Measurements from ENCODE around the gene REEP2. TPM values are rescaled to one million over a fixed set of nuclear protein-coding genes. Genes with fewer than 3 reads are reported as not detected.

Gene REEP2
- total and polyA plus RNA-seq, 4 donors: 0.08 to 0.28 (median 0.12) TPM; not detected in 1

DNA sequence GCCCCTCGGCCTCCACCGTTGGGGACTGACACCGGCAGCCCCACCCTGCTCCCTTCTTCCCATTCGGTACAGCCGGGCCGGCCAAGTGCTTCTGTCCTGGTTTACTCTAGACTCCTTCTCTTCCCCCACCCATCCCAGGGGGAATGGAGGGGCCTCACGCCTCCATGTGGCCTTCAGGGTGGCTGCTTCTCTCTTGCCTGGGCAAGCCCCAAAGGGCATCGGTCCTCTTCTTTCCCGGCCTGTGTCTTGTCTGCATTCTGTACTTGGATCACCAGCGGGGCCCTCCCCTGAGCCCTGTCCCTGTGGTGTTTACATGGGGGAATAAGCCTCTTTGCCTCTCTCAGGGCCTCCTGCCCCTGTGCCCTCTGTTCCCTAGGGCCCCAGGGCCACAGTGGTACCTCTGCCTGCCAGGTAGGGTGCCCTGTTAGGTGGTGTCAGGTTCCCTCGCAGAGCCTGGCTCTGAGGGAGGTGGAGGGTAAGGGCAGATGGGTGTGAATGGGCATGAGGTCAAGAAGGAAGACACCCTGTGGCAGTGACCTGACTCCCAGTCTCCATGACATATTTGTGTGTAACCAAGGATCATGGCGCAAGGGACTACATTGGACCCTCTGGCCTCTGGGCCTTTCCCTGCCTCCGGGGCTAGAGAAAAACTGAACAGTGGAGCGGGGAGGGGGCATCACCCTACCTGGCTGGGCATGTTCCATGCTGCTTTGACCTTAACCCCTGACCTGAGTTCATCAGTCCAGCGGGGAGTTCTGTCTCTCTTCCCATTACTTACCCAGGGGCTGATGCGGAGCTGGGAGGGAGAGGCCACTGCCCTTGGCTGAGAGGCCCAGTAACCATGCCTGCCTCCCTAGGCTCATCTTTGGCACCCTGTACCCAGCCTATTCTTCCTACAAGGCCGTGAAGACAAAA lies 1.6 kb downstream of the REEP2 start:
- Histone ChIP-seq H3K4me3 (ENCODE audit: low read depth in 1 of 3, low read length in 3 of 3) (no peak overlapping the region), H3K36me3 (ENCODE audit: control insufficient read depth in 4 of 4, insufficient read depth in 3 of 4, low read depth in 1 of 4, low read length in 3 of 4) (peaks cover 3 to 13% (median 9%) of the 10 kb centered on the region in 4 donors), H3K4me1 (ENCODE audit: control insufficient read depth in 4 of 4, insufficient read depth in 4 of 4, low read length in 3 of 4) (peaks cover 3 to 6% (median 4%) of the 10 kb centered on the region in 4 donors), H3K9ac (ENCODE audit: low read depth in 1 of 2, low read length in 2 of 2) (no peak overlapping the region), H3K9me3 (ENCODE audit: control insufficient read depth in 4 of 4, low read length in 3 of 4) (no peaks in the 10 kb centered on the region), H3K27ac (ENCODE audit: low read depth in 1 of 2, low read length in 2 of 2) (no peak overlapping the region), H3K27me3 (ENCODE audit: control insufficient read depth in 4 of 4, insufficient read depth in 4 of 4, low read length in 3 of 4) (no peaks in the 10 kb centered on the region)
- TF ChIP-seq HNF4G (IDR thresholded peaks at IDR 0.05) (no peak), FOXA2 (IDR thresholded peaks at IDR 0.05) (no peak), RXRA (IDR thresholded peaks at IDR 0.05) (no peak), JUND (IDR thresholded peaks at IDR 0.05) (no peak), EGR1 (IDR thresholded peaks at IDR 0.05; ENCODE audit: low read depth in 2 of 2) (no peak), GABPA (IDR thresholded peaks at IDR 0.05 in 1 of 2, conservative IDR thresholded peaks at IDR 0.05 in 1 of 2) (no peak), FOXA1 (IDR thresholded peaks at IDR 0.05) (no peak)
- TF ChIP-seq, protein P1, sequence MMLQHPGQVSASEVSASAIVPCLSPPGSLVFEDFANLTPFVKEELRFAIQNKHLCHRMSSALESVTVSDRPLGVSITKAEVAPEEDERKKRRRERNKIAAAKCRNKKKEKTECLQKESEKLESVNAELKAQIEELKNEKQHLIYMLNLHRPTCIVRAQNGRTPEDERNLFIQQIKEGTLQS (IDR thresholded peaks at IDR 0.05): no peak
- TF ChIP-seq, protein P2, sequence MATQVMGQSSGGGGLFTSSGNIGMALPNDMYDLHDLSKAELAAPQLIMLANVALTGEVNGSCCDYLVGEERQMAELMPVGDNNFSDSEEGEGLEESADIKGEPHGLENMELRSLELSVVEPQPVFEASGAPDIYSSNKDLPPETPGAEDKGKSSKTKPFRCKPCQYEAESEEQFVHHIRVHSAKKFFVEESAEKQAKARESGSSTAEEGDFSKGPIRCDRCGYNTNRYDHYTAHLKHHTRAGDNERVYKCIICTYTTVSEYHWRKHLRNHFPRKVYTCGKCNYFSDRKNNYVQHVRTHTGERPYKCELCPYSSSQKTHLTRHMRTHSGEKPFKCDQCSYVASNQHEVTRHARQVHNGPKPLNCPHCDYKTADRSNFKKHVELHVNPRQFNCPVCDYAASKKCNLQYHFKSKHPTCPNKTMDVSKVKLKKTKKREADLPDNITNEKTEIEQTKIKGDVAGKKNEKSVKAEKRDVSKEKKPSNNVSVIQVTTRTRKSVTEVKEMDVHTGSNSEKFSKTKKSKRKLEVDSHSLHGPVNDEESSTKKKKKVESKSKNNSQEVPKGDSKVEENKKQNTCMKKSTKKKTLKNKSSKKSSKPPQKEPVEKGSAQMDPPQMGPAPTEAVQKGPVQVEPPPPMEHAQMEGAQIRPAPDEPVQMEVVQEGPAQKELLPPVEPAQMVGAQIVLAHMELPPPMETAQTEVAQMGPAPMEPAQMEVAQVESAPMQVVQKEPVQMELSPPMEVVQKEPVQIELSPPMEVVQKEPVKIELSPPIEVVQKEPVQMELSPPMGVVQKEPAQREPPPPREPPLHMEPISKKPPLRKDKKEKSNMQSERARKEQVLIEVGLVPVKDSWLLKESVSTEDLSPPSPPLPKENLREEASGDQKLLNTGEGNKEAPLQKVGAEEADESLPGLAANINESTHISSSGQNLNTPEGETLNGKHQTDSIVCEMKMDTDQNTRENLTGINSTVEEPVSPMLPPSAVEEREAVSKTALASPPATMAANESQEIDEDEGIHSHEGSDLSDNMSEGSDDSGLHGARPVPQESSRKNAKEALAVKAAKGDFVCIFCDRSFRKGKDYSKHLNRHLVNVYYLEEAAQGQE (IDR thresholded peaks at IDR 0.05): no peak
- TF ChIP-seq, protein P3, sequence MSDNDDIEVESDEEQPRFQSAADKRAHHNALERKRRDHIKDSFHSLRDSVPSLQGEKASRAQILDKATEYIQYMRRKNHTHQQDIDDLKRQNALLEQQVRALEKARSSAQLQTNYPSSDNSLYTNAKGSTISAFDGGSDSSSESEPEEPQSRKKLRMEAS (IDR thresholded peaks at IDR 0.05): no peak
- no peak for DNase-seq (ENCODE audit: low spot score)
- WGBS: 90% methylated on average over 17 of the region's 17 CpGs

DNA sequence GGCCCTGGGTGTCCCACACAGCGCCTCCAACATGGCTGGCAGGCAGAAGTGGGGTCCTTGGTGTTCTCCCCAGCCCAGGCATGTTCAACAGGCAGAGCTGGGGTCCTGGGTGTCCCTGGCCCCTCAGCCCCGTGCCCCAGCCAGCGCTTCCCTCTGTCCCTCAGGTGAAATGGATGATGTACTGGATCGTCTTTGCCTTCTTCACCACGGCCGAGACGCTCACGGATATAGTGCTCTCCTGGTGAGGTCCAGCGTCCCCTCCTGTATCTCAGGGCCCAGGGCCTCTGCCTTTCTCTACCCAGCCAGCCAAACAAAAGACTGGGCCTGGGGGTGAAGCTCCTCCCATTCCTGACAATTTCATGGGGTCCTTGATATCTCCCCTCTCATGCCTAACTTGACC lies 2.4 kb downstream of the REEP2 start:
- Histone ChIP-seq H3K36me3 (ENCODE audit: control insufficient read depth in 4 of 4, insufficient read depth in 3 of 4, low read depth in 1 of 4, low read length in 3 of 4) (peaks cover 0 to 5% (median 1%) of the 10 kb centered on the region in 4 donors), H3K4me1 (ENCODE audit: control insufficient read depth in 4 of 4, insufficient read depth in 4 of 4, low read length in 3 of 4) (peaks cover 3 to 6% (median 4%) of the 10 kb centered on the region in 4 donors), H3K27ac (ENCODE audit: low read depth in 1 of 2, low read length in 2 of 2) (no peak overlapping the region), H3K27me3 (ENCODE audit: control insufficient read depth in 4 of 4, insufficient read depth in 4 of 4, low read length in 3 of 4) (no peaks in the 10 kb centered on the region), H3K9me3 (ENCODE audit: control insufficient read depth in 4 of 4, low read length in 3 of 4) (no peaks in the 10 kb centered on the region), H3K9ac (ENCODE audit: low read depth in 1 of 2, low read length in 2 of 2) (no peak overlapping the region), H3K4me3 (ENCODE audit: low read depth in 1 of 3, low read length in 3 of 3) (no peak overlapping the region)
- TF ChIP-seq, protein P4, sequence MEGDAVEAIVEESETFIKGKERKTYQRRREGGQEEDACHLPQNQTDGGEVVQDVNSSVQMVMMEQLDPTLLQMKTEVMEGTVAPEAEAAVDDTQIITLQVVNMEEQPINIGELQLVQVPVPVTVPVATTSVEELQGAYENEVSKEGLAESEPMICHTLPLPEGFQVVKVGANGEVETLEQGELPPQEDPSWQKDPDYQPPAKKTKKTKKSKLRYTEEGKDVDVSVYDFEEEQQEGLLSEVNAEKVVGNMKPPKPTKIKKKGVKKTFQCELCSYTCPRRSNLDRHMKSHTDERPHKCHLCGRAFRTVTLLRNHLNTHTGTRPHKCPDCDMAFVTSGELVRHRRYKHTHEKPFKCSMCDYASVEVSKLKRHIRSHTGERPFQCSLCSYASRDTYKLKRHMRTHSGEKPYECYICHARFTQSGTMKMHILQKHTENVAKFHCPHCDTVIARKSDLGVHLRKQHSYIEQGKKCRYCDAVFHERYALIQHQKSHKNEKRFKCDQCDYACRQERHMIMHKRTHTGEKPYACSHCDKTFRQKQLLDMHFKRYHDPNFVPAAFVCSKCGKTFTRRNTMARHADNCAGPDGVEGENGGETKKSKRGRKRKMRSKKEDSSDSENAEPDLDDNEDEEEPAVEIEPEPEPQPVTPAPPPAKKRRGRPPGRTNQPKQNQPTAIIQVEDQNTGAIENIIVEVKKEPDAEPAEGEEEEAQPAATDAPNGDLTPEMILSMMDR (IDR thresholded peaks at IDR 0.05; ENCODE audit: low read depth, low read length, missing input control): no peak
- TF ChIP-seq, protein P2 (IDR thresholded peaks at IDR 0.05): no peak
- TF ChIP-seq RAD21 (IDR thresholded peaks at IDR 0.05) (no peak), HNF4A (conservative IDR thresholded peaks at IDR 0.05) (no peak), RXRA (IDR thresholded peaks at IDR 0.05) (no peak), SP1 (IDR thresholded peaks at IDR 0.05) (no peak), EGR1 (IDR thresholded peaks at IDR 0.05; ENCODE audit: low read depth in 2 of 2) (no peak), FOXA1 (IDR thresholded peaks at IDR 0.05) (no peak), HNF4G (IDR thresholded peaks at IDR 0.05) (no peak), FOXA2 (IDR thresholded peaks at IDR 0.05) (no peak), NR2F2 (IDR thresholded peaks at IDR 0.05) (no peak)
- TF ChIP-seq, protein P3 (IDR thresholded peaks at IDR 0.05): no peak
- TF ChIP-seq, protein P1 (IDR thresholded peaks at IDR 0.05): no peak
- WGBS: 97% methylated on average over 9 of the region's 9 CpGs
- DNase-seq (ENCODE audit: low spot score): no peak

Data from liver (tissue), 9 donors.